Endodermal cell (in vitro differentiated cells): ENCODE data around the gene HDAC1. TPM values are rescaled to one million over a fixed set of nuclear protein-coding genes. Genes with fewer than 3 reads are reported as not detected.

Source experiments
- DNase-seq: peaks from one replicate; pipeline ENCODE4 v3.0.0-alpha.2; 2017
- H3K27ac ChIP-seq: 2 replicates; pipeline ENCODE4 v1.5.1; 2013; ENCODE audit warnings: mild to moderate bottlenecking, low read depth, low read length, moderate library complexity
- H3K27me3 ChIP-seq: 2 replicates; pipeline ENCODE4 v1.6.1; 2013; ENCODE audit warnings: mild to moderate bottlenecking, low read length, moderate library complexity; ENCODE audit not compliant: insufficient read depth, control insufficient read depth, poor library complexity, severe bottlenecking
- H3K36me3 ChIP-seq: 2 replicates; pipeline ENCODE4 v1.7.0; 2013; ENCODE audit warnings: mild to moderate bottlenecking, low read length, moderate library complexity; ENCODE audit not compliant: control insufficient read depth, insufficient read depth
- H3K4me1 ChIP-seq: one replicate; pipeline ENCODE4 v1.7.0; 2013; ENCODE audit warnings: low read length; ENCODE audit not compliant: control insufficient read depth, insufficient read depth
- H3K4me3 ChIP-seq: 2 replicates; pipeline ENCODE4 v1.5.1; 2013; ENCODE audit warnings: mild to moderate bottlenecking, low read length, moderate library complexity
- H3K9ac ChIP-seq: 2 replicates; pipeline ENCODE4 v1.6.1; 2013; ENCODE audit warnings: mild to moderate bottlenecking, low read length, moderate library complexity; ENCODE audit not compliant: poor library complexity, severe bottlenecking; ENCODE audit errors: extremely low read depth
- H3K9me3 ChIP-seq: 2 replicates; pipeline ENCODE4 v1.6.1; 2013; ENCODE audit warnings: mild to moderate bottlenecking, low read length, moderate library complexity; ENCODE audit not compliant: control insufficient read depth
- H3K27ac Mint-ChIP-seq: 2 replicates; pipeline ENCODE4 v1.8.0; 2020; ENCODE audit warnings: mixed read lengths
- H3K27me3 Mint-ChIP-seq: 2 replicates; pipeline ENCODE4 v1.8.0; 2021; ENCODE audit warnings: mild to moderate bottlenecking, mixed read lengths; ENCODE audit not compliant: insufficient read depth
- H3K36me3 Mint-ChIP-seq: 2 replicates; pipeline ENCODE4 v1.8.0; 2020; ENCODE audit warnings: low read depth, mixed read lengths
- H3K4me1 Mint-ChIP-seq: 2 replicates; pipeline ENCODE4 v1.8.0; 2020; ENCODE audit warnings: mixed read lengths
- H3K4me3 Mint-ChIP-seq: 2 replicates; pipeline ENCODE4 v1.8.0; 2020; ENCODE audit warnings: mild to moderate bottlenecking, moderate library complexity, mixed read lengths
- H3K9me3 Mint-ChIP-seq: 2 replicates; pipeline ENCODE4 v1.8.0; 2020; ENCODE audit warnings: mild to moderate bottlenecking, mixed read lengths
- WGBS, 2 experiments: methylation state at CpG; one replicate each; pipeline versions ENCODE4 v1.1.5 to v1.1.7; 2013; ENCODE audit warnings: missing lambda C conversion rate in 2 of 2, mixed read lengths in 1 of 2; ENCODE audit not compliant: insufficient coverage in 1 of 2, insufficient read length in 1 of 2; 5-methylcytosine and 5-hydroxymethylcytosine counted together
- total RNA-seq, 2 donors: library from RNA; stranded (reverse); fragmentation: NEBNext Ultra II Directional in 1 of 2; extraction: Animal tissue kit (Norgen Biotek cat#: 25700) in 1 of 2; gene quantifications; 2 replicates in 1 of 2; 3 replicates in 1 of 2; pipeline ENCODE4 v1.2.1, GENCODE V29; 2021
- TF ChIP-seq, protein P1 (sequence below): fragments of 200-600 bp; sonication (generic); conservative IDR thresholded peaks from 2 replicates; pipeline ENCODE4 v1.5.0; 2021; ENCODE audit warnings: antibody characterized with exemption, mild to moderate bottlenecking

Gene HDAC1
- total RNA-seq, 2 donors from 2014 or later = 150 to 160 TPM

DNA sequence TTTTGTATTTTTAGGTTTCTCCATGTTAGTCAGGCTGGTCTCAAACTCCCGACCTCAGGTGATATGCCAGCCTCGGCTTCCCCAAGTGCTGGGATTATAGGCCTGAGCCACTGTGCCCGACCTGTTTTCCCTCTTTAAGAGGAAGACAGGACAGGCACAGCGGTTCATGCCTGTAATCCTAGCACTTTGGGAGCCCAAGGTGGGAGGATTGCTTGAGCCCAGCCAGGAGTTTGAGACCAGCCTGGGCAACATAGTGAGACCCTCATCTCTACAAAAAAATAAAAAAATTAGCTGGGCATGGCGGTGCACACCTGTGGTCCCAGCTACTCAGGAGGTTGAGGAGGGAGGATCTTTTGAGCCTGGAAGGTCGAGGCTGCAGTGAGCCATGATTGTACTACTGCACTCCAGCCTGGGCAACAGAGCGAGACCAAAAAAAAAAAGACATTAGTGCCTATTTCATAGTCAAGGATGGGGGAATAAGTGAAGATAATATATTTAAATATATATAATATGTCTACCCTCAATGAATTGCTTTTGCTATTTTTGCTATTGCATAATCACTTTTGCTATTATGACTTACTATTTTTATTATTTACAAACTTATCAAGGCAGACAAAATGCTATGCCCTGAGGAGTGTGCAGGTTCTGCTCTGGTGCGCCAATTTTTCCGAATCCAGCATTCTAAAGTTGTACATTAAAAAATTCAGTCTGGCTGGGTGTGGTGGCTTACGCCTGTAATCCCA lies 26.4 kb downstream of the HDAC1 start:
- Mint-ChIP-seq H3K4me1 (peaks cover 8% of the 10 kb centered on the region), H3K27ac (no peak overlapping the region), H3K36me3 (peaks cover 44% of the 10 kb centered on the region), H3K27me3 (no peaks in the 10 kb centered on the region), H3K4me3 (no peak overlapping the region), H3K9me3 (no peaks in the 10 kb centered on the region)
- H3K9ac ChIP-seq = no peak overlapping the region
- no peaks in the 10 kb centered on the region for H3K4me1 ChIP-seq
- no peaks in the 10 kb centered on the region for H3K9me3 ChIP-seq
- WGBS, 2 experiments = 96 to 97% methylated on average over 8 to 9 of the region's 10 CpGs
- H3K4me3 ChIP-seq = no peak overlapping the region
- H3K27me3 ChIP-seq = no peaks in the 10 kb centered on the region
- no peak for DNase-seq
- H3K27ac ChIP-seq = no peak overlapping the region
- H3K36me3 ChIP-seq = peaks cover 44% of the 10 kb centered on the region
- TF ChIP-seq, protein P1, sequence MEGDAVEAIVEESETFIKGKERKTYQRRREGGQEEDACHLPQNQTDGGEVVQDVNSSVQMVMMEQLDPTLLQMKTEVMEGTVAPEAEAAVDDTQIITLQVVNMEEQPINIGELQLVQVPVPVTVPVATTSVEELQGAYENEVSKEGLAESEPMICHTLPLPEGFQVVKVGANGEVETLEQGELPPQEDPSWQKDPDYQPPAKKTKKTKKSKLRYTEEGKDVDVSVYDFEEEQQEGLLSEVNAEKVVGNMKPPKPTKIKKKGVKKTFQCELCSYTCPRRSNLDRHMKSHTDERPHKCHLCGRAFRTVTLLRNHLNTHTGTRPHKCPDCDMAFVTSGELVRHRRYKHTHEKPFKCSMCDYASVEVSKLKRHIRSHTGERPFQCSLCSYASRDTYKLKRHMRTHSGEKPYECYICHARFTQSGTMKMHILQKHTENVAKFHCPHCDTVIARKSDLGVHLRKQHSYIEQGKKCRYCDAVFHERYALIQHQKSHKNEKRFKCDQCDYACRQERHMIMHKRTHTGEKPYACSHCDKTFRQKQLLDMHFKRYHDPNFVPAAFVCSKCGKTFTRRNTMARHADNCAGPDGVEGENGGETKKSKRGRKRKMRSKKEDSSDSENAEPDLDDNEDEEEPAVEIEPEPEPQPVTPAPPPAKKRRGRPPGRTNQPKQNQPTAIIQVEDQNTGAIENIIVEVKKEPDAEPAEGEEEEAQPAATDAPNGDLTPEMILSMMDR = no peak

DNA sequence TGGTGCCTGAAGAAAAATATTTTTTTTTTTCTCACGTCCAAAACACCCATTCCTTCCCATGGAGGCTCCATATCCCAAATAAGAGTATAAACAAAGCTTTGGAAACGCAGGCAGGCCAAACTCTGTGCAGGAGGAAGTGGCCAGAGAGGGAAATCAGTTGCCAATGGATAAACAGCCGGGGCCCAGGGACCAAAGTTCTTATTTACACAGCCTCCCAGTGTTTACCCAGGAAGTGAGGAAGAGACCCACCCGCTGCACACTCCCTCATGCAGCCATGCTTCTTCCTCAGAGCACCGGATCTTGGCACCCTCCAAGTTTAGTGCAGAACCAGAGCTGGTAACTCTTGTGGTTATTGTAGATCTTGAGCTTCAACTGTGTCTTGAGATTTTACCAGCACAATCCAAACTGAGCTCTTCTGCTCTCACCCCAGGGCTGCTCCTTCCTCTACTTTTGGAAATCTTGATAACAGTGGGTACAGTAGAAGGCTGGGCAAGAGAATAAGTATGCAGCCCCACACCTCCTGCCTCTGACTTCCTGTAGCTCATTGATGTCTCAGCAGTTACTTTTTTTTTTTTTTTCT lies 29.9 kb downstream of the HDAC1 start:
- Mint-ChIP-seq H3K27me3 (no peaks in the 10 kb centered on the region), H3K4me3 (no peak overlapping the region), H3K4me1 (peaks cover 8% of the 10 kb centered on the region), H3K27ac (peak overlapping the region; percentile 41), H3K36me3 (peaks cover 52% of the 10 kb centered on the region), H3K9me3 (no peaks in the 10 kb centered on the region)
- H3K4me1 ChIP-seq = no peaks in the 10 kb centered on the region
- H3K27me3 ChIP-seq = no peaks in the 10 kb centered on the region
- DNase-seq = no peak
- H3K4me3 ChIP-seq = no peak overlapping the region
- no peak overlapping the region for H3K9ac ChIP-seq
- no peaks in the 10 kb centered on the region for H3K9me3 ChIP-seq
- no peak overlapping the region for H3K27ac ChIP-seq
- TF ChIP-seq, protein P1 = no peak
- peaks cover 62% of the 10 kb centered on the region for H3K36me3 ChIP-seq
- WGBS, 2 experiments = 79 to 80% methylated on average over 2 to 4 of the region's 5 CpGs

- H3K4me3 Mint-ChIP-seq = no peak overlapping the region
- H3K4me1 Mint-ChIP-seq = peaks cover 2% of the 10 kb centered on the region
- no peaks in the 10 kb centered on the region for H3K9me3 ChIP-seq
- WGBS, 2 experiments = 98 to 100% methylated on average over 4 to 11 of the region's 11 CpGs
- no peak overlapping the region for H3K4me3 ChIP-seq
- no peak for DNase-seq
- peaks cover 82% of the 10 kb centered on the region for H3K36me3 ChIP-seq
- H3K9ac ChIP-seq = no peak overlapping the region
- no peaks in the 10 kb centered on the region for H3K4me1 ChIP-seq
- H3K36me3 Mint-ChIP-seq = peaks cover 77% of the 10 kb centered on the region
- H3K27me3 Mint-ChIP-seq = no peaks in the 10 kb centered on the region
- H3K9me3 Mint-ChIP-seq = no peaks in the 10 kb centered on the region
- H3K27ac Mint-ChIP-seq = no peak overlapping the region
- TF ChIP-seq, protein P1 = no peak
- H3K27ac ChIP-seq = no peak overlapping the region
- no peaks in the 10 kb centered on the region for H3K27me3 ChIP-seq
Measured at GRCh38 chr1:32327204-32327603, 35.3 kb downstream of the HDAC1 start.
